Brain microvascular endothelial cell (primary cell): ENCODE measurements around the gene CNTNAP2.

ENCODE experiments used
- DNase-seq: peaks from one replicate; pipeline ENCODE4 v3.0.0-alpha.2; 2020
- H3K27ac ChIP-seq: fragments of 250-450 bp; sonication (Bioruptor Pico); 2 replicates; pipeline ENCODE4 v1.5.1; 2020; ENCODE audit warnings: mild to moderate bottlenecking, moderate library complexity
- H3K27me3 ChIP-seq: fragments of 250-450 bp; sonication (Bioruptor Pico); replicated peaks from 2 replicates; pipeline ENCODE4 v1.5.1; 2020; ENCODE audit warnings: mild to moderate bottlenecking
- H3K36me3 ChIP-seq: fragments of 250-450 bp; sonication (Bioruptor Pico); replicated peaks from 2 replicates; pipeline ENCODE4 v1.5.1; 2020; ENCODE audit warnings: mild to moderate bottlenecking
- H3K4me3 ChIP-seq: 2 replicates; pipeline ENCODE4 v1.5.1; 2011; ENCODE audit warnings: low read depth, mild to moderate bottlenecking, control low read depth, low read length, moderate library complexity
- CTCF ChIP-seq: IDR thresholded peaks from 2 replicates; pipeline ENCODE4 v1.5.1; 2011; ENCODE audit warnings: low read depth, mild to moderate bottlenecking, moderate library complexity, low read length, control low read depth, inconsistent platforms; ENCODE audit errors: missing control alignments
- in situ Hi-C: cut with HindIII; loops from 2 replicates; pipeline ENCODE4 v1.10.0; 2017; ENCODE audit warnings: low sequenced_read_pairs, low pct_ligation_motif_present

Gene CNTNAP2

GRCh38 chr7:146424084-146424483 lies 307.5 kb downstream of the CNTNAP2 start:
- in situ Hi-C loops = no loop called here
- TF ChIP-seq CTCF = no peak
- H3K27me3 ChIP-seq = no peaks in the 10 kb centered on the region

GRCh38 chr7:146433501-146433900 lies 316.9 kb downstream of the CNTNAP2 start:
- DNase-seq = no peak
- TF ChIP-seq CTCF = no peak

More at GRCh38 chr7:146424084-146424483, 307.5 kb downstream of the CNTNAP2 start:
- Histone ChIP-seq H3K27ac (no peak overlapping the region), H3K4me3 (no peak overlapping the region), H3K36me3 (no peaks in the 10 kb centered on the region)
- no peak for DNase-seq

DNA sequence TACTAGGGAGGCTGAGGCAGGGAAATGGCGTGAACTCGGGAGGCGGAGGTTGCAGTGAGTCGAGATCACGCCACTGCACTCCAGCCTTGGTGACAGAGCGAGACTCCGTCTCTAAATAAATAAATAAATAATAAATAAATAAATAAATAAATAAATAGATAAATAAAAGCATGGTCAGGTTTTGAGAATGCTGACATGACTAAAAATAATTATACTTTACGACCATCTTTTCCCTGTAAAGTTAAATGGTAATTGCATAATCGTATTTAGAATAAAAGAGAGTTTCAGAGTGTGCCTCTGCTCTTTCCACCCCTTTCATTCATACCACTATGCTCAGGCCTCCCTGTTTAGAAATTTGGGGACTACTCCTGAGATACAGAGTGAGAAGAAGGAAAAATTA lies 326.5 kb downstream of the CNTNAP2 start:
- H3K27ac ChIP-seq = no peak overlapping the region
- TF ChIP-seq CTCF = no peak
- H3K36me3 ChIP-seq = no peaks in the 10 kb centered on the region
- no peaks in the 10 kb centered on the region for H3K27me3 ChIP-seq
- no peak for DNase-seq
- H3K4me3 ChIP-seq = no peak overlapping the region
- in situ Hi-C loops = no loop called here

More at GRCh38 chr7:146433501-146433900, 316.9 kb downstream of the CNTNAP2 start:
- Histone ChIP-seq H3K27me3 (no peaks in the 10 kb centered on the region), H3K36me3 (no peaks in the 10 kb centered on the region), H3K4me3 (no peak overlapping the region), H3K27ac (no peak overlapping the region)
- in situ Hi-C loops = no loop called here

DNA sequence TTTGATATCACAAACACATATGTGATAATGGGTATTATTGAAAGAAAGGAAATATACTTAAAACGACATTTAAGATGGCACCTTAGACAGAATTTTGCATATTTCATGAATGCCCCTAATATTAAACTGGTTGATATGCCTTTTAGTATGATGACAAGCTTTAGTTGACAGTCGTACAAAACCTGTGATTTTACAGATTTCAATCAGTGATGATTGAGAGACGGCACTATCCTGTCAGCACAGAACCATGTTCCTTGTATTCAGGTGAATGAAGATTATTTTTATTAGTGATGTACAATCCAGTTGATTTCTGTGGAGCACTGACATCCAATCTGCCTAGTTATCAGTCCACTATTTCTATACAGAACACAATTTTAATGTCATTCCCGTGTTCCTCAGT lies 333.0 kb downstream of the CNTNAP2 start:
- DNase-seq = no peak
- in situ Hi-C loops = no loop called here
- H3K4me3 ChIP-seq = no peak overlapping the region
- H3K27ac ChIP-seq = no peak overlapping the region
- no peaks in the 10 kb centered on the region for H3K36me3 ChIP-seq
- no peak for TF ChIP-seq CTCF
- H3K27me3 ChIP-seq = no peaks in the 10 kb centered on the region

DNA sequence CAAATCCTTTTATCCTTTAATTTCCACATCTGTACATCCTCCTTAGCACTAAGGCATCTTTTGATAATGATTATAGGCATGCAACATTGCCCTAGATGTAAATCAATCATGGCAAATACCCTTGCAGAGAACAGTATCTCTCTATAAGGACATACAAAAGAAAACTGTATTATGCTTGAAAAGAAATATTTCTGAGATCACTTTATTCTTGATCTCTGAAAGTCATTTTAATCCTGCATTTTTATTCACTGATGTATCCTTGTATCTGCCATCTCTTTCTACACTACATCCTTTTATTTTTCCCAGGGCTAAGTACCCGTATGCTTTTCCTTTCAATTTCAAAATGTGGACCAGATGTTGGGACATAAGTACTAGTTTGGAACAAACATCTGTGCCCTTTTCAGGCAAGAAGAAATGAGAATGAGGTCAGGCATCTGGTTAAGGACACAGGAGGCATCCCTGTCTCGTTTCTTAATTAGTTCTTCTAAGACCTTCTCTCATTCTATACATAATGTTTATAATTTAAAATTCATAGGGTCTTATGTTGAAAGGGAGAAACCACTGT lies 338.6 kb downstream of the CNTNAP2 start:
- no peak overlapping the region for H3K4me3 ChIP-seq
- no peak for TF ChIP-seq CTCF
- no peak for DNase-seq
- H3K27ac ChIP-seq = no peak overlapping the region
- H3K27me3 ChIP-seq = no peaks in the 10 kb centered on the region
- H3K36me3 ChIP-seq = no peaks in the 10 kb centered on the region
- in situ Hi-C loops = no loop called here

DNA sequence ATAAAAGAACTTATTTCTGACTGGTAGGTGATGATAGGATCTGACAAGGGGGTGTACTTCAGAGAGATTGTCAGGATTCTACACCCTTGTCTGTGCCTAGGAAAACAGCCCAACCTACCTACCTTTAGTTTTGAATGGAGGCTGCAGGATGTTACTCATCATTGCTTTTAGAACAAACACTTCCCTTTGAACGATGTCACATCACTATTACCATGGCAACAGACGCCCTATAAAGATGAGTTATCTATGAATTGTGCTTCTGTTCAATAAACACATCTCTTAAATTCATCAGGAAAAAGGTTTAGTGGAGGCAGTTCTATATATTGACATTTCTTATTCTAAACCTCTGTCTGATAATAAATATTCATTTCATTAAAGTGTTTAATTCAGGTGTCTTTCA lies 362.4 kb downstream of the CNTNAP2 start:
- TF ChIP-seq CTCF = no peak

More for the DNA sequence above, 362.4 kb downstream of the CNTNAP2 start:
- no peak for DNase-seq
- no peak overlapping the region for H3K4me3 ChIP-seq
- no peaks in the 10 kb centered on the region for H3K36me3 ChIP-seq
- no peak overlapping the region for H3K27ac ChIP-seq
- in situ Hi-C loops = no loop called here
- H3K27me3 ChIP-seq = no peaks in the 10 kb centered on the region
